ENCODE measurements around the gene TNIP2.
A peak's percentile ranks its signal among the peaks of the same experiment; 100 is the strongest.

The TNIP2 gene

GRCh38 chr4:2756691-2757350 is 685 bp upstream of the TNIP2 start:
- Histone ChIP-seq H4K8ac (ENCODE audit: low read depth, low read length) (no peak overlapping the region), H3K36me3 (ENCODE audit: control insufficient read depth, insufficient read depth, low read length) (no peaks in the 10 kb centered on the region), H2BK120ac (ENCODE audit: low read depth, low read length) (no peak overlapping the region), H3K9ac (ENCODE audit: low read length) (peak overlapping the region; percentile 69), H2AK5ac (ENCODE audit: low read length) (no peak overlapping the region), H3K4me2 (ENCODE audit: low read length) (peak overlapping the region; percentile 48), H2BK5ac (ENCODE audit: low read length) (no peak overlapping the region), H3K4ac (ENCODE audit: low read depth, low read length) (peak overlapping the region; percentile 18), H3K4me3 (ENCODE audit: low read length) (no peak overlapping the region), H3K27me3 (ENCODE audit: insufficient read depth, low read length, poor library complexity) (no peaks in the 10 kb centered on the region), H3K79me1 (ENCODE audit: low read length) (peaks cover 10% of the 10 kb centered on the region), H3K27ac (ENCODE audit: low read depth, low read length) (no peak overlapping the region), H3K23ac (ENCODE audit: low read length) (no peak overlapping the region), H4K5ac (ENCODE audit: low read length) (no peak overlapping the region), H3K79me2 (ENCODE audit: control insufficient read depth, insufficient read depth, low read length) (peaks cover 6% of the 10 kb centered on the region), H3K56ac (ENCODE audit: low read length) (peak overlapping the region; percentile 84), H3K18ac (ENCODE audit: low read length) (peak overlapping the region; percentile 36), H2BK15ac (replicated peaks; ENCODE audit: low read depth) (no peak overlapping the region), H3K4me1 (ENCODE audit: control insufficient read depth, low read depth, low read length) (peaks cover 5% of the 10 kb centered on the region)
- no peak for DNase-seq
- WGBS (ENCODE audit: extremely low coverage, insufficient coverage, low lambda C conversion rate): no CpG with 5 or more reads among the region's 25 CpGs

- H4K5ac ChIP-seq (ENCODE audit: low read length): no peak overlapping the region
- H2BK15ac ChIP-seq (replicated peaks; ENCODE audit: low read depth): no peak overlapping the region
- DNase-seq: no peak
- no peak overlapping the region for H2BK5ac ChIP-seq (ENCODE audit: low read length)
- peak overlapping the region; percentile 70 for H3K4me3 ChIP-seq (ENCODE audit: low read length)
- H3K4ac ChIP-seq (ENCODE audit: low read depth, low read length): peak overlapping the region; percentile 77
- H3K79me2 ChIP-seq (ENCODE audit: control insufficient read depth, insufficient read depth, low read length): peaks cover 6% of the 10 kb centered on the region
- H3K27me3 ChIP-seq (ENCODE audit: insufficient read depth, low read length, poor library complexity): no peaks in the 10 kb centered on the region
- no peaks in the 10 kb centered on the region for H3K36me3 ChIP-seq (ENCODE audit: control insufficient read depth, insufficient read depth, low read length)
- H3K18ac ChIP-seq (ENCODE audit: low read length): peak overlapping the region; percentile 23
- no peak overlapping the region for H3K23ac ChIP-seq (ENCODE audit: low read length)
- H3K4me2 ChIP-seq (ENCODE audit: low read length): peak overlapping the region; percentile 74
- H3K27ac ChIP-seq (ENCODE audit: low read depth, low read length): peak overlapping the region; percentile 92
- H3K4me1 ChIP-seq (ENCODE audit: control insufficient read depth, low read depth, low read length): peaks cover 5% of the 10 kb centered on the region
- H2AK5ac ChIP-seq (ENCODE audit: low read length): peak overlapping the region; percentile 65
- H4K8ac ChIP-seq (ENCODE audit: low read depth, low read length): no peak overlapping the region
- no peak overlapping the region for H2BK120ac ChIP-seq (ENCODE audit: low read depth, low read length)
- WGBS (ENCODE audit: extremely low coverage, insufficient coverage, low lambda C conversion rate): no CpG with 5 or more reads among the region's 23 CpGs
- H3K79me1 ChIP-seq (ENCODE audit: low read length): peaks cover 14% of the 10 kb centered on the region
- peak overlapping the region; percentile 96 for H3K56ac ChIP-seq (ENCODE audit: low read length)
- peak overlapping the region; percentile 89 for H3K9ac ChIP-seq (ENCODE audit: low read length)
Measured at GRCh38 chr4:2754848-2755819, 1.0 kb downstream of the TNIP2 start.

GRCh38 chr4:2753436-2753835 is 2.7 kb downstream of the TNIP2 start:
- no peak overlapping the region for H3K4me2 ChIP-seq (ENCODE audit: low read length)

GRCh38 chr4:2750719-2751605 is 5.2 kb downstream of the TNIP2 start:
- peaks cover 3% of the 10 kb centered on the region for H3K4me1 ChIP-seq (ENCODE audit: control insufficient read depth, low read depth, low read length)
- H4K8ac ChIP-seq (ENCODE audit: low read depth, low read length): no peak overlapping the region
- H3K27ac ChIP-seq (ENCODE audit: low read depth, low read length): no peak overlapping the region
- H3K79me2 ChIP-seq (ENCODE audit: control insufficient read depth, insufficient read depth, low read length): peaks cover 6% of the 10 kb centered on the region
- DNase-seq: no peak
- no peak overlapping the region for H3K9ac ChIP-seq (ENCODE audit: low read length)
- H2AK5ac ChIP-seq (ENCODE audit: low read length): no peak overlapping the region
- H3K56ac ChIP-seq (ENCODE audit: low read length): no peak overlapping the region
- no peak overlapping the region for H2BK5ac ChIP-seq (ENCODE audit: low read length)
- H3K4ac ChIP-seq (ENCODE audit: low read depth, low read length): no peak overlapping the region
- no peak overlapping the region for H3K4me2 ChIP-seq (ENCODE audit: low read length)
- H2BK120ac ChIP-seq (ENCODE audit: low read depth, low read length): no peak overlapping the region
- no peak overlapping the region for H2BK15ac ChIP-seq (replicated peaks; ENCODE audit: low read depth)
- H3K23ac ChIP-seq (ENCODE audit: low read length): no peak overlapping the region
- peaks cover 14% of the 10 kb centered on the region for H3K79me1 ChIP-seq (ENCODE audit: low read length)
- peaks cover 4% of the 10 kb centered on the region for H3K36me3 ChIP-seq (ENCODE audit: control insufficient read depth, insufficient read depth, low read length)
- no peak overlapping the region for H4K5ac ChIP-seq (ENCODE audit: low read length)
- no CpG with 5 or more reads among the region's 19 CpGs for WGBS (ENCODE audit: extremely low coverage, insufficient coverage, low lambda C conversion rate)
- H3K27me3 ChIP-seq (ENCODE audit: insufficient read depth, low read length, poor library complexity): no peaks in the 10 kb centered on the region
- no peak overlapping the region for H3K18ac ChIP-seq (ENCODE audit: low read length)
- H3K4me3 ChIP-seq (ENCODE audit: low read length): no peak overlapping the region

More at GRCh38 chr4:2753436-2753835, 2.7 kb downstream of the TNIP2 start:
- no peaks in the 10 kb centered on the region for H3K27me3 ChIP-seq (ENCODE audit: insufficient read depth, low read length, poor library complexity)
- peak overlapping the region; percentile 42 for H3K56ac ChIP-seq (ENCODE audit: low read length)
- no peak overlapping the region for H3K4ac ChIP-seq (ENCODE audit: low read depth, low read length)
- H3K4me3 ChIP-seq (ENCODE audit: low read length): no peak overlapping the region
- H2AK5ac ChIP-seq (ENCODE audit: low read length): no peak overlapping the region
- no peak overlapping the region for H3K23ac ChIP-seq (ENCODE audit: low read length)
- H2BK15ac ChIP-seq (replicated peaks; ENCODE audit: low read depth): no peak overlapping the region
- H4K5ac ChIP-seq (ENCODE audit: low read length): no peak overlapping the region
- H2BK5ac ChIP-seq (ENCODE audit: low read length): no peak overlapping the region
- H3K9ac ChIP-seq (ENCODE audit: low read length): no peak overlapping the region
- H3K18ac ChIP-seq (ENCODE audit: low read length): no peak overlapping the region
- H3K4me1 ChIP-seq (ENCODE audit: control insufficient read depth, low read depth, low read length): peaks cover 5% of the 10 kb centered on the region
- no peak overlapping the region for H4K8ac ChIP-seq (ENCODE audit: low read depth, low read length)
- H2BK120ac ChIP-seq (ENCODE audit: low read depth, low read length): no peak overlapping the region
- H3K79me1 ChIP-seq (ENCODE audit: low read length): peaks cover 14% of the 10 kb centered on the region
- H3K27ac ChIP-seq (ENCODE audit: low read depth, low read length): no peak overlapping the region
- no peaks in the 10 kb centered on the region for H3K36me3 ChIP-seq (ENCODE audit: control insufficient read depth, insufficient read depth, low read length)
- H3K79me2 ChIP-seq (ENCODE audit: control insufficient read depth, insufficient read depth, low read length): peaks cover 6% of the 10 kb centered on the region
- DNase-seq: no peak
- no CpG with 5 or more reads among the region's 4 CpGs for WGBS (ENCODE audit: extremely low coverage, insufficient coverage, low lambda C conversion rate)

- H3K79me1 ChIP-seq (ENCODE audit: low read length): peaks cover 5% of the 10 kb centered on the region
- H3K4ac ChIP-seq (ENCODE audit: low read depth, low read length): no peak overlapping the region
- no peak for DNase-seq
- H3K4me2 ChIP-seq (ENCODE audit: low read length): no peak overlapping the region
- H3K23ac ChIP-seq (ENCODE audit: low read length): no peak overlapping the region
- H4K5ac ChIP-seq (ENCODE audit: low read length): no peak overlapping the region
- no peak overlapping the region for H2AK5ac ChIP-seq (ENCODE audit: low read length)
- no peak overlapping the region for H4K8ac ChIP-seq (ENCODE audit: low read depth, low read length)
- H2BK120ac ChIP-seq (ENCODE audit: low read depth, low read length): no peak overlapping the region
- WGBS (ENCODE audit: extremely low coverage, insufficient coverage, low lambda C conversion rate): no CpG with 5 or more reads among the region's 16 CpGs
- no peak overlapping the region for H3K56ac ChIP-seq (ENCODE audit: low read length)
- H3K9ac ChIP-seq (ENCODE audit: low read length): no peak overlapping the region
- no peaks in the 10 kb centered on the region for H3K27me3 ChIP-seq (ENCODE audit: insufficient read depth, low read length, poor library complexity)
- no peak overlapping the region for H3K27ac ChIP-seq (ENCODE audit: low read depth, low read length)
- H3K79me2 ChIP-seq (ENCODE audit: control insufficient read depth, insufficient read depth, low read length): no peaks in the 10 kb centered on the region
- no peak overlapping the region for H3K4me3 ChIP-seq (ENCODE audit: low read length)
- H3K4me1 ChIP-seq (ENCODE audit: control insufficient read depth, low read depth, low read length): no peaks in the 10 kb centered on the region
- H2BK15ac ChIP-seq (replicated peaks; ENCODE audit: low read depth): no peak overlapping the region
- H3K18ac ChIP-seq (ENCODE audit: low read length): no peak overlapping the region
- H2BK5ac ChIP-seq (ENCODE audit: low read length): no peak overlapping the region
- H3K36me3 ChIP-seq (ENCODE audit: control insufficient read depth, insufficient read depth, low read length): peaks cover 6% of the 10 kb centered on the region
Measured at GRCh38 chr4:2746891-2747695, 9.0 kb downstream of the TNIP2 start.
